K562 (cell line): ENCODE results near the gene SGSH. TPM values are rescaled to one million over a fixed set of nuclear protein-coding genes. Genes with fewer than 3 reads are reported as not detected.

Experiments used
- ATAC-seq: fragments of 200-7000 bp; cut with Tn5 transposase; 3 replicates; pipeline ENCODE4 v1.9.1; 2020; ENCODE audit warnings: moderate library complexity
- BruUV-seq: library from RNA; stranded (reverse); fragments of 400-500 nt; replicated peaks from 2 replicates; lab custom pipeline; 2021; lab: Mats Ljungman, UMichigan
- CTCF ChIA-PET: fragments of 300-600 bp; formaldehyde crosslinking; extraction: SDS; loops from one replicate; lab custom pipeline; 2021; ENCODE audit warnings: low intra/inter-chr PET ratio; lab: Yijun Ruan, JAX
- POLR2A ChIA-PET: fragments of 300-600, 350-650 bp; sonication (Branson Sonifier 250); formaldehyde crosslinking; extraction: SDS; loops from one replicate; lab custom pipeline; 2021; ENCODE audit warnings: antibody characterized with exemption, inconsistent platforms; lab: Yijun Ruan, JAX
- DNase-seq, 4 experiments: peaks; one replicate each; pipeline versions ENCODE4 v3.0.0 to v3.0.0-alpha.2; 2011 to 2018; ENCODE audit warnings: low spot score in 3 of 4, mixed read lengths in 3 of 4; ENCODE audit errors: extremely low read depth in 1 of 4
- FAIRE-seq: peaks from 2 replicates; lab custom pipeline; 2011; peaks lifted over from hg19 to GRCh38; lab: Jason Lieb, UNC
- H2AFZ ChIP-seq: 2 replicates; pipeline ENCODE4 v1.6.0; 2011; ENCODE audit warnings: low read depth, low read length, control low read depth, inconsistent platforms
- H3K27ac ChIP-seq: fragments of 200-600 bp; 3 replicates; pipeline ENCODE4 v1.8.0; 2011; ENCODE audit warnings: low read depth, mild to moderate bottlenecking, control low read depth, inconsistent platforms, low read length, moderate library complexity, mixed read lengths; ENCODE audit errors: extremely low read depth
- H3K27me3 ChIP-seq, 2 experiments: fragments of 300-600 bp in 1 of 2; 2 replicates in 1 of 2; 3 replicates in 1 of 2; pipeline versions ENCODE4 v1.6.0 to v1.8.0; 2011; ENCODE audit warnings: inconsistent platforms in 2 of 2, low read length in 2 of 2, mild to moderate bottlenecking in 1 of 2, mixed read lengths in 1 of 2, moderate library complexity in 1 of 2; ENCODE audit not compliant: control insufficient read depth in 2 of 2, insufficient read depth in 2 of 2
- H3K36me3 ChIP-seq: fragments of 300-600 bp; 3 replicates; pipeline ENCODE4 v1.8.0; 2011; ENCODE audit warnings: mild to moderate bottlenecking, low read length, inconsistent platforms; ENCODE audit not compliant: control insufficient read depth, insufficient read depth
- H3K4me1 ChIP-seq, 2 experiments: fragments of 200-600 bp in 1 of 2; replicated peaks in 1 of 2; 2 replicates in 1 of 2; 3 replicates in 1 of 2; pipeline versions ENCODE4 v1.5.1 to v1.8.0; 2011; ENCODE audit warnings: inconsistent platforms in 2 of 2, low read length in 2 of 2, mild to moderate bottlenecking in 1 of 2, mixed read lengths in 1 of 2, moderate library complexity in 1 of 2; ENCODE audit not compliant: control insufficient read depth in 2 of 2, insufficient read depth in 2 of 2
- H3K4me2 ChIP-seq: 2 replicates; pipeline ENCODE4 v1.6.1; 2011; ENCODE audit warnings: low read length, control low read depth, inconsistent platforms, mixed read lengths; ENCODE audit not compliant: insufficient read depth
- H3K4me3 ChIP-seq: fragments of 200-600 bp; sonication (generic), shearing (Covaris generic); 2 replicates; pipeline ENCODE4 v1.5.1; 2016; ENCODE audit warnings: control low read depth, inconsistent platforms
- H3K79me2 ChIP-seq: fragments of 200-600 bp; 3 replicates; pipeline ENCODE4 v1.8.0; 2011; ENCODE audit warnings: low read length, inconsistent platforms; ENCODE audit not compliant: control insufficient read depth, insufficient read depth
- H3K9ac ChIP-seq, 2 experiments: 2 replicates each; pipeline versions ENCODE4 v1.6.0 to v1.6.1; 2011; ENCODE audit warnings: low read depth in 2 of 2, low read length in 2 of 2, control low read depth in 1 of 2, inconsistent platforms in 1 of 2, mild to moderate bottlenecking in 1 of 2, mixed read lengths in 1 of 2; ENCODE audit not compliant: insufficient read depth in 1 of 2
- H3K9me1 ChIP-seq: one replicate; pipeline ENCODE4 v1.6.0; 2011; ENCODE audit warnings: inconsistent platforms, mild to moderate bottlenecking, low read length, moderate library complexity; ENCODE audit not compliant: control insufficient read depth, insufficient read depth
- H3K9me3 ChIP-seq: replicated peaks from 2 replicates; pipeline ENCODE4 v1.5.1; 2011; ENCODE audit warnings: low read depth, low read length, inconsistent platforms; ENCODE audit not compliant: control insufficient read depth, insufficient read depth
- H4K20me1 ChIP-seq: replicated peaks from 2 replicates; pipeline ENCODE4 v1.6.1; 2011; ENCODE audit warnings: low read length, inconsistent platforms, mixed read lengths; ENCODE audit not compliant: control insufficient read depth, insufficient read depth
- CTCF ChIP-seq, 3 experiments: IDR thresholded peaks in 2 of 3; conservative IDR thresholded peaks in 1 of 3; 2 replicates each; pipeline ENCODE4 v1.5.1; 2011 to 2012; ENCODE audit warnings: low read length in 3 of 3, mild to moderate bottlenecking in 3 of 3, control low read depth in 2 of 3, improper control_type of control experiment in 1 of 3, inconsistent platforms in 1 of 3, low read depth in 1 of 3, mixed read lengths in 1 of 3, moderate library complexity in 1 of 3; ENCODE audit not compliant: insufficient read depth in 2 of 3
- EP300 ChIP-seq: IDR thresholded peaks from 2 replicates; pipeline ENCODE4 v1.6.1; 2012; ENCODE audit warnings: low read length, improper control_type of control experiment
- FOXK2 ChIP-seq, 2 experiments: fragments of 450-650 bp; IDR thresholded peaks in 1 of 2; conservative IDR thresholded peaks in 1 of 2; 2 replicates each; pipeline ENCODE4 v1.6.1; 2016; ENCODE audit warnings: low read depth in 2 of 2, mild to moderate bottlenecking in 1 of 2
- NCOA6 ChIP-seq: fragments of 450-650 bp; IDR thresholded peaks from 2 replicates; pipeline ENCODE4 v1.6.1; 2017; ENCODE audit warnings: mild to moderate bottlenecking
- POLR2G ChIP-seq: fragments of 200-400 bp; formaldehyde crosslinking; IDR thresholded peaks from 2 replicates; pipeline ENCODE4 v1.6.1; 2017; ENCODE audit warnings: low read depth, mild to moderate bottlenecking, antibody characterized with exemption, low read length, moderate library complexity
- PPARD ChIP-seq: fragments of 250-450 bp; sonication (Bioruptor Pico); IDR thresholded peaks from 2 replicates; pipeline ENCODE4 v1.8.0; 2022; ENCODE audit warnings: inconsistent platforms, mild to moderate bottlenecking, moderate library complexity
- RBM15 ChIP-seq: fragments of 200-400 bp; formaldehyde crosslinking; IDR thresholded peaks from 2 replicates; pipeline ENCODE4 v1.6.1; 2018; ENCODE audit warnings: mild to moderate bottlenecking, low read length, moderate library complexity; ENCODE audit not compliant: insufficient read depth
- ZBTB7A ChIP-seq: IDR thresholded peaks from 2 replicates; pipeline ENCODE4 v1.6.1; 2011; ENCODE audit warnings: low read depth, mild to moderate bottlenecking, low read length, moderate library complexity, borderline replicate concordance; ENCODE audit not compliant: control insufficient read depth
- ZNF644 ChIP-seq: fragments of 200-800 bp; sonication (Bioruptor generic); IDR thresholded peaks from 2 replicates; pipeline ENCODE4 v1.6.1; 2016; ENCODE audit warnings: low read depth, missing genetic modification characterization, missing compliant biosample characterization
- ZNF695 ChIP-seq: fragments of 450-650 bp; formaldehyde crosslinking; IDR thresholded peaks from 2 replicates; pipeline ENCODE4 v1.4.0; 2020; ENCODE audit warnings: mild to moderate bottlenecking, moderate library complexity
- WGBS: fragments of 100-300 bp; shearing (Covaris generic); methylation state at CpG from one replicate; pipeline ENCODE4 v1.1.6; 2016; ENCODE audit warnings: low coverage, mixed read lengths; ENCODE audit not compliant: insufficient coverage; ENCODE audit errors: missing lambda C conversion rate; 5-methylcytosine and 5-hydroxymethylcytosine counted together
- in situ Hi-C: fragments of 300-500 bp; cut with MboI; formaldehyde crosslinking; loops from 4 replicates; pipeline ENCODE4 v1.15.0; 2018; ENCODE audit warnings: inconsistent platforms, mixed read lengths
- intact Hi-C: fragments of 100-400 bp; cut with micrococcal nuclease; formaldehyde crosslinking; loops from 2 replicates; pipeline ENCODE4 v1.14.2; 2022
- polyA plus RNA-seq, 8 experiments: library from polyadenylated mRNA; depleted of rRNA in 4 of 8; stranded (reverse) in 5 of 8; unstranded in 3 of 8; fragments of >200 nt; fragmentation: Nextera tagmentation in 2 of 8; fragmentation: Illumina TruSeq in 1 of 8; extraction: Ambion mirVana in 2 of 8; extraction: Trizol in 1 of 8; gene quantifications; 2 replicates each; pipeline versions ENCODE4 v1.2.1 to v1.2.3, GENCODE V29; 2011 to 2014; ENCODE audit warnings: inconsistent platforms in 1 of 8, missing spikeins in 1 of 8
- total RNA-seq, 7 experiments: library from RNA; depleted of rRNA in 6 of 7; stranded (reverse); fragments of >200 nt in 6 of 7; fragmentation: Illumina TruSeq in 2 of 7; extraction: Trizol in 2 of 7; gene quantifications; 2 replicates each; pipeline versions ENCODE4 v1.2.1 to v1.2.3, GENCODE V29; 2011 to 2021; ENCODE audit warnings: low replicate concordance in 1 of 7

The SGSH gene
- total and polyA plus RNA-seq, 9 of the 15 experiments (the other 6 are each of a cell fraction or from before 2014, with no cell fraction given): 0.25 to 15.7 (median 4.9) TPM

DNA sequence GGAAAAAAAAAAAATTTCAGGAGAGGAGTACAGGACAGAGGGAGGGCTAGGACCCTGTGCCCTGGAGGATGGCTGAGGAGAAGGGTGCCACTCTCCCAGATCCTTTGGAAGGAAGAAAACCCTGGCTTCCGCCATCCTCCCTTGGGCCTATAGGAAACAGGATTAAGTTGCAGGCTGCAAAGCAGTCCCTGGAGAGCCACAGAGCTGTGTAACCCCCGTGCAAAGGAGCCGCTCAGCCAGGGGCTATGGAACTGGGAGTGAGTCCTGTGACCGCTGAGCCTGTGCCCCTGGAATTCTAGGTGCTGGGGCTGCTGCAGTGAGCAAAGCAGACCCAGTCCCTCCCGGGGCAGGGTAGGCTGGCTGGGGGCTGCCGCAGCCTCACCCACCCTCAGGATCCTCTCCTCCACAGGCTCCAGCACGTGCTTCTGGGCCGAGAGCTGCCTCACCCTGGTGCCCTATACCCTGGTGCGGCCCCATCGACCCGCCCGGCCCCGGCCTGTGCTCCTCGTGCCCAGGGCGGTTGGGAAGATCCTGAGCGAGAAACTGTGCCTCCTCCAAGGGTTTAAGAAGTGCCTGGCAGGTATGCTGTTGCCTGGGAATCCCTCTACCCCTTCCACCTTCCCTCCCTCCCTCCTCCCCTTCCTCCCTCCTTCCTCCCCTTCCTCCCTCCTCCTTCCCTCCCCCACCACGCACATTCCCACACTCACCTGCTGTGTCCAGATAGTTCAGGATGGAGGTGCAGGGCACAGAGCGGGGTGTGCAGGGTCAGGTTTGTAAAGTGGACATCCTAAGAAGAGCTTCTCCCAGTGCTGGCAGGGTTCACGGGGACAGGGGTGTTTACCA lies 15.3 kb downstream of the SGSH start:
- intact Hi-C loops: no loop called here
- Histone ChIP-seq H4K20me1 (no peaks in the 10 kb centered on the region), H3K4me3 (no peak overlapping the region), H3K27ac (no peak overlapping the region), H3K36me3 (peaks cover 11% of the 10 kb centered on the region; the same call in 1 of the 3 replicates), H3K9ac (no peak overlapping the region), H3K9me1 (no peaks in the 10 kb centered on the region), H2AFZ (no peak overlapping the region), H3K4me1 (peaks cover 0 to 20% of the 10 kb centered on the region in 2 experiments; a peak in 2 of 5 replicates), H3K4me2 (no peak overlapping the region), H3K79me2 (no peaks in the 10 kb centered on the region), H3K27me3 (no peaks in the 10 kb centered on the region), H3K9me3 (no peaks in the 10 kb centered on the region)
- in situ Hi-C loops: loop anchor here (5.0 kb wide), 1 partner anchor 147 kb away; no protein-coding TSS in a partner anchor
- no TSS peak for BruUV-seq
- WGBS: 84% methylated on average over 7 of the region's 19 CpGs
- ChIA-PET POLR2A (no interaction called here), CTCF (no interaction called here)
- FAIRE-seq: no peak
- no peak for ATAC-seq
- no peak for DNase-seq
- TF ChIP-seq POLR2G (0 out of 2 replicates have a peak, but pooled peaks have one; percentile 19), EP300 (no peak)

DNA sequence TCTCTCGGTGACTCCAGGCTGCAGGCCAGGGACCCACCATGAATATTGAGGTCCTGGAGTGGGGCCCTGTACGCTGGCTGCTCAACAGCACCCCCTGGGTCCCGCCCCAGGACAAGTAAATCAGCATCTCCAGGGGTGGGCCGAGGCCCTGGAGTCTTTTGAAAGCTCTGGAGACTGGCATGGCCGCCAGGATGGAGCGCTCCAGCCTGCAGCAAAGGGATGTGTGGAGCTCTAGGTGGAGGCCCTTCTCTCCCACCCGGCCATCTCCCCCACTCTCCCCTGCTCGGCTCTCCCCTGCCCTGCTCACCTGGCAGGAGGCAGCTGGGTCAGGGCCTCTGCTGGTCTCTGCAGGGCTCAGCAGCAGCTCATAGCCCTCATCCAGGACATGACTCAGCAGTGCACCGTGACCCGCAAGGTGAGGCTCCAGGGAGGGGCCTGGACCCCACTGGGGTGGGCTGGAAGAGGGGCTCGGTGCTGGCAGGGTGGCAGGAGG lies 16.6 kb downstream of the SGSH start:
- Histone ChIP-seq H3K27ac (no peak overlapping the region), H3K9ac (no peak overlapping the region), H3K4me2 (no peak overlapping the region), H3K4me3 (no peak overlapping the region), H3K9me1 (no peaks in the 10 kb centered on the region), H3K27me3 (no peaks in the 10 kb centered on the region), H3K36me3 (no peaks in the 10 kb centered on the region), H3K79me2 (no peaks in the 10 kb centered on the region), H3K4me1 (peaks cover 0 to 20% of the 10 kb centered on the region in 2 experiments; a peak in 2 of 5 replicates), H4K20me1 (no peaks in the 10 kb centered on the region), H2AFZ (no peak overlapping the region), H3K9me3 (no peaks in the 10 kb centered on the region)
- BruUV-seq: no TSS peak
- TF ChIP-seq CTCF (IDR thresholded peaks at IDR 0.05 in 2 of 3, conservative IDR thresholded peaks at IDR 0.05 in 1 of 3; ENCODE audit: insufficient read depth in 2 of 3, low read depth in 1 of 3, low read length in 3 of 3) (peak in 1 of 3 experiments; percentile 19; a peak in 1 of 6 replicates), ZNF695 (CRISPR knock-in tag) (no peak), PPARD (CRISPR knock-in tag) (no peak), ZBTB7A (0 out of 2 replicates have a peak, but pooled peaks have one; percentile 25), NCOA6 (no peak), RBM15 (no peak), FOXK2 (conservative IDR thresholded peaks at IDR 0.05 in 1 of 2, IDR thresholded peaks at IDR 0.05 in 1 of 2; ENCODE audit: low read depth in 2 of 2) (no peak), ZNF644 (tag) (no peak)
- WGBS: 33% methylated on average over 6 of the region's 11 CpGs
- intact Hi-C loops (no loop called here), in situ Hi-C loops (loop anchor here (5.0 kb wide), 1 partner anchor 149 kb away; no protein-coding TSS in a partner anchor)
- ATAC-seq: peak; percentile 44; the same call in 2 of the 3 replicates
- DNase-seq: no peak
- ChIA-PET CTCF (no interaction called here), POLR2A (interaction anchor here (0.7 to 1.2 kb wide), 4 partner anchors 37 to 183 kb away, joined by 3 to 4 read pairs (median 4); no protein-coding TSS in a partner anchor)
- no peak for FAIRE-seq
